ENCODE data around the gene SH3RF1.
A peak's percentile ranks its signal among the peaks of the same experiment; 100 is the strongest.

The SH3RF1 gene

GRCh38 chr4:169102026-169102425, 168.7 kb downstream of the SH3RF1 start:
- DNase-seq (ENCODE audit: low spot score) = no peak

- no peak for DNase-seq (ENCODE audit: low spot score)
Observed at GRCh38 chr4:169100670-169101101, 170.1 kb downstream of the SH3RF1 start.

GRCh38 chr4:169099771-169100180, 171.0 kb downstream of the SH3RF1 start:
- DNase-seq (ENCODE audit: low spot score) = peak; percentile 17

GRCh38 chr4:169098969-169099690, 171.6 kb downstream of the SH3RF1 start:
- no peak for DNase-seq (ENCODE audit: low spot score)

- DNase-seq (ENCODE audit: low spot score) = peak; percentile 26
Observed at GRCh38 chr4:169098532-169098931, 172.2 kb downstream of the SH3RF1 start.

GRCh38 chr4:169098054-169098497, 172.7 kb downstream of the SH3RF1 start:
- DNase-seq (ENCODE audit: low spot score) = no peak

GRCh38 chr4:169096221-169096620, 174.5 kb downstream of the SH3RF1 start:
- no peak for DNase-seq (ENCODE audit: low spot score)

- DNase-seq (ENCODE audit: low spot score) = no peak
Observed at GRCh38 chr4:169094656-169095231, 176.0 kb downstream of the SH3RF1 start.

GRCh38 chr4:169092889-169093522, 177.8 kb downstream of the SH3RF1 start:
- no peak for DNase-seq (ENCODE audit: low spot score)

GRCh38 chr4:169090484-169091215, 180.1 kb downstream of the SH3RF1 start:
- no peak for DNase-seq (ENCODE audit: low spot score)

GRCh38 chr4:169089004-169089403, 181.8 kb downstream of the SH3RF1 start:
- peak; percentile 17 for DNase-seq (ENCODE audit: low spot score)

GRCh38 chr4:169084954-169085353, 185.8 kb downstream of the SH3RF1 start:
- no peak for DNase-seq (ENCODE audit: low spot score)

GRCh38 chr4:169080981-169081380, 189.8 kb downstream of the SH3RF1 start:
- DNase-seq (ENCODE audit: low spot score) = no peak

- DNase-seq (ENCODE audit: low spot score) = no peak
Observed at GRCh38 chr4:169079942-169080827, 190.6 kb downstream of the SH3RF1 start.

- no peak for DNase-seq (ENCODE audit: low spot score)
Observed at GRCh38 chr4:169074117-169074516, 196.6 kb downstream of the SH3RF1 start.

GRCh38 chr4:169071747-169072146, 199.0 kb downstream of the SH3RF1 start:
- no peak for DNase-seq (ENCODE audit: low spot score)

- DNase-seq (ENCODE audit: low spot score) = no peak
Observed at GRCh38 chr4:169070895-169071218, 199.9 kb downstream of the SH3RF1 start.

- DNase-seq (ENCODE audit: low spot score) = no peak
Observed at GRCh38 chr4:169070071-169070894, 200.5 kb downstream of the SH3RF1 start.

- no peak for DNase-seq (ENCODE audit: low spot score)
Observed at GRCh38 chr4:169068423-169068822, 202.3 kb downstream of the SH3RF1 start.

- no peak for DNase-seq (ENCODE audit: low spot score)
Observed at GRCh38 chr4:169066934-169067333, 203.8 kb downstream of the SH3RF1 start.

- no peak for DNase-seq (ENCODE audit: low spot score)
Observed at GRCh38 chr4:169064296-169064695, 206.5 kb downstream of the SH3RF1 start.
